Ramos (cell line): Measurements from ENCODE around the gene SLIT1.

Experiments
- in situ Hi-C: fragments of 300-500 bp; cut with MboI; formaldehyde crosslinking; loops from one replicate; pipeline ENCODE4 v1.14.3; 2022; ENCODE audit warnings: low sequenced_read_pairs; ENCODE audit not compliant: unreplicated experiment

Gene SLIT1

GRCh38 chr10:97056003-97056630 lies 129.6 kb downstream of the SLIT1 start:
- in situ Hi-C loops, result no loop called here

GRCh38 chr10:97053276-97053675 lies 132.5 kb downstream of the SLIT1 start:
- in situ Hi-C loops, result no loop called here

GRCh38 chr10:97050956-97051496 lies 134.7 kb downstream of the SLIT1 start:
- in situ Hi-C loops, result no loop called here

GRCh38 chr10:97050205-97050745 lies 135.5 kb downstream of the SLIT1 start:
- in situ Hi-C loops, result no loop called here

- in situ Hi-C loops, result no loop called here
Measured at GRCh38 chr10:97049670-97050069, 136.1 kb downstream of the SLIT1 start.

- in situ Hi-C loops, result no loop called here
Measured at GRCh38 chr10:97048649-97049427, 136.9 kb downstream of the SLIT1 start.

GRCh38 chr10:97047788-97048187 lies 138.0 kb downstream of the SLIT1 start:
- in situ Hi-C loops, result no loop called here

- in situ Hi-C loops, result no loop called here
Measured at GRCh38 chr10:97047083-97047736, 138.5 kb downstream of the SLIT1 start.

- in situ Hi-C loops, result no loop called here
Measured at GRCh38 chr10:97046456-97047082, 139.2 kb downstream of the SLIT1 start.

GRCh38 chr10:97043563-97043855 lies 142.2 kb downstream of the SLIT1 start:
- in situ Hi-C loops, result no loop called here

GRCh38 chr10:97042716-97043562 lies 142.8 kb downstream of the SLIT1 start:
- in situ Hi-C loops, result no loop called here

GRCh38 chr10:97042081-97042480 lies 143.7 kb downstream of the SLIT1 start:
- in situ Hi-C loops, result no loop called here

GRCh38 chr10:97040706-97041105 lies 145.1 kb downstream of the SLIT1 start:
- in situ Hi-C loops, result no loop called here

GRCh38 chr10:97040248-97040584 lies 145.5 kb downstream of the SLIT1 start:
- in situ Hi-C loops, result no loop called here

GRCh38 chr10:97039538-97040247 lies 146.1 kb downstream of the SLIT1 start:
- in situ Hi-C loops, result loop anchor here (10.0 kb wide), 1 partner anchor 645 kb away; no protein-coding TSS in a partner anchor

- in situ Hi-C loops, result loop anchor here (10.0 kb wide), 1 partner anchor 644 kb away; no protein-coding TSS in a partner anchor
Measured at GRCh38 chr10:97038688-97039087, 147.1 kb downstream of the SLIT1 start.

GRCh38 chr10:97037365-97038361 lies 148.1 kb downstream of the SLIT1 start:
- in situ Hi-C loops, result loop anchor here (10.0 kb wide), 1 partner anchor 643 kb away; no protein-coding TSS in a partner anchor
